C4-2B (cell line): ENCODE results near the gene MICAL2.

Experiments
- ZFX ChIP-seq: fragments of 450-650 bp; IDR thresholded peaks from 2 replicates; pipeline ENCODE4 v1.6.1; 2017
- TF ChIP-seq, protein P1 (sequence below): fragments of 450-650 bp; conservative IDR thresholded peaks from 2 replicates; pipeline ENCODE4 v1.5.1; 2017; ENCODE audit warnings: mild to moderate bottlenecking

DNA sequence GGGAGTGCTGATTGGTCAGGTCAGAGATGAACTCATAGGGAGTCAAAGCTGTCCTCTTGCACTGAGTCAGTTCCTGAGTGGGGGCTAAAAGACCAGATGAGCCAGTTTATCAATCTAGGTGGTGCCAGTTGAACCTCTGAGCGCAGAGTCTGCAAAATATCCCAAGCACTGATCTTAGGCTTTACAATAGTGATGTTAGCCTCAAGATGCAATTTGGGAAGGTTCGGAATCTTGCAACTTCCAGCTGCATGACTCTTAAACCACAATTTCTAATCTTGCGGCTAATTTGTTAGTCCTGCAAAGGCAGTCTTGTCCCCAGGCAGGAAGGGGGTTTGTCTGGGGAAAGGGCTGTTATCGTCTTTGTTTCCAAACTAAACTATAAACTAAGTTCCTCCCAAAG is 174.7 kb downstream of the MICAL2 start:
- TF ChIP-seq, protein P1, sequence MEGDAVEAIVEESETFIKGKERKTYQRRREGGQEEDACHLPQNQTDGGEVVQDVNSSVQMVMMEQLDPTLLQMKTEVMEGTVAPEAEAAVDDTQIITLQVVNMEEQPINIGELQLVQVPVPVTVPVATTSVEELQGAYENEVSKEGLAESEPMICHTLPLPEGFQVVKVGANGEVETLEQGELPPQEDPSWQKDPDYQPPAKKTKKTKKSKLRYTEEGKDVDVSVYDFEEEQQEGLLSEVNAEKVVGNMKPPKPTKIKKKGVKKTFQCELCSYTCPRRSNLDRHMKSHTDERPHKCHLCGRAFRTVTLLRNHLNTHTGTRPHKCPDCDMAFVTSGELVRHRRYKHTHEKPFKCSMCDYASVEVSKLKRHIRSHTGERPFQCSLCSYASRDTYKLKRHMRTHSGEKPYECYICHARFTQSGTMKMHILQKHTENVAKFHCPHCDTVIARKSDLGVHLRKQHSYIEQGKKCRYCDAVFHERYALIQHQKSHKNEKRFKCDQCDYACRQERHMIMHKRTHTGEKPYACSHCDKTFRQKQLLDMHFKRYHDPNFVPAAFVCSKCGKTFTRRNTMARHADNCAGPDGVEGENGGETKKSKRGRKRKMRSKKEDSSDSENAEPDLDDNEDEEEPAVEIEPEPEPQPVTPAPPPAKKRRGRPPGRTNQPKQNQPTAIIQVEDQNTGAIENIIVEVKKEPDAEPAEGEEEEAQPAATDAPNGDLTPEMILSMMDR: no peak
- TF ChIP-seq ZFX: no peak
